Endothelial cell of umbilical vein (primary cell): ENCODE results near the gene TP53TG5.

Experiments
- EZH2 ChIP-seq: IDR thresholded peaks from 2 replicates; pipeline ENCODE4 v1.6.1; 2012; ENCODE audit warnings: borderline replicate concordance, low read depth, mild to moderate bottlenecking, moderate library complexity, low read length, inconsistent platforms; ENCODE audit not compliant: severe bottlenecking
- MYC ChIP-seq: IDR thresholded peaks from one replicate; pipeline ENCODE4 v1.6.1; 2011; ENCODE audit warnings: mild to moderate bottlenecking, low read depth, low read length
- POLR2A ChIP-seq: IDR thresholded peaks from 2 replicates; pipeline ENCODE4 v1.6.1; 2012; ENCODE audit warnings: low read depth, mild to moderate bottlenecking, control low read depth, low read length
- POLR2AphosphoS5 ChIP-seq: IDR thresholded peaks from 2 replicates; pipeline ENCODE4 v1.6.1; 2012; ENCODE audit warnings: low read depth, mild to moderate bottlenecking, control low read depth, low read length, moderate library complexity; ENCODE audit not compliant: insufficient read depth
- TF ChIP-seq, protein P1 (sequence below), 2 donors: IDR thresholded peaks; 1 replicate in 1 of 2; 2 replicates in 1 of 2; pipeline ENCODE4 v1.5.1; 2011; ENCODE audit warnings: low read length in 2 of 2, mild to moderate bottlenecking in 2 of 2, moderate library complexity in 2 of 2, control low read depth in 1 of 2, inconsistent platforms in 1 of 2, low read depth in 1 of 2; ENCODE audit not compliant: insufficient read depth in 1 of 2; ENCODE audit errors: extremely low read depth in 1 of 2

DNA sequence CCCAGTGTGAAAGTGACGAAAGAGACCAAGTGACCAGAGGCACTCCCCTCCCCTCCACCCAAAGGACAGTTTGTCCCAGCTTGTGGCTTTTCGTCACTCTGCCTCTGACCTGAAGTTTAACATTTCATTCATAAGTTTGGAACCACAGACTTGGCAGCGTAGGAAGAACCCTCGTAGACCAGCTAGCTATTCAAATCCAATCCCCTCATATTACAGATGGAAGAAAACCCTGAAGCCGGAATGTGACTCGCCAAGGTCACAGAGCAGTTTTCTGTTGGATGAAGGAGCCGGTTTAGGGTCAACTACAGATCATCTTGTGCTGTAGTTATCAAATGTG lies 19.1 kb downstream of the TP53TG5 start:
- TF ChIP-seq, protein P1, sequence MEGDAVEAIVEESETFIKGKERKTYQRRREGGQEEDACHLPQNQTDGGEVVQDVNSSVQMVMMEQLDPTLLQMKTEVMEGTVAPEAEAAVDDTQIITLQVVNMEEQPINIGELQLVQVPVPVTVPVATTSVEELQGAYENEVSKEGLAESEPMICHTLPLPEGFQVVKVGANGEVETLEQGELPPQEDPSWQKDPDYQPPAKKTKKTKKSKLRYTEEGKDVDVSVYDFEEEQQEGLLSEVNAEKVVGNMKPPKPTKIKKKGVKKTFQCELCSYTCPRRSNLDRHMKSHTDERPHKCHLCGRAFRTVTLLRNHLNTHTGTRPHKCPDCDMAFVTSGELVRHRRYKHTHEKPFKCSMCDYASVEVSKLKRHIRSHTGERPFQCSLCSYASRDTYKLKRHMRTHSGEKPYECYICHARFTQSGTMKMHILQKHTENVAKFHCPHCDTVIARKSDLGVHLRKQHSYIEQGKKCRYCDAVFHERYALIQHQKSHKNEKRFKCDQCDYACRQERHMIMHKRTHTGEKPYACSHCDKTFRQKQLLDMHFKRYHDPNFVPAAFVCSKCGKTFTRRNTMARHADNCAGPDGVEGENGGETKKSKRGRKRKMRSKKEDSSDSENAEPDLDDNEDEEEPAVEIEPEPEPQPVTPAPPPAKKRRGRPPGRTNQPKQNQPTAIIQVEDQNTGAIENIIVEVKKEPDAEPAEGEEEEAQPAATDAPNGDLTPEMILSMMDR (IDR thresholded peaks at IDR 0.05; ENCODE audit: extremely low read depth in 1 of 2, insufficient read depth in 1 of 2, low read depth in 1 of 2, low read length in 2 of 2), result no peak
- TF ChIP-seq POLR2AphosphoS5 (no peak), POLR2A (no peak), EZH2 (no peak), MYC (no peak)
